NCI-H82 (cell line): ENCODE data around the gene NRXN3.

ENCODE experiments used
- DNase-seq: peaks from one replicate; lab custom pipeline; 2025; lab: John Stamatoyannopoulos, UW

NRXN3 gene

DNA sequence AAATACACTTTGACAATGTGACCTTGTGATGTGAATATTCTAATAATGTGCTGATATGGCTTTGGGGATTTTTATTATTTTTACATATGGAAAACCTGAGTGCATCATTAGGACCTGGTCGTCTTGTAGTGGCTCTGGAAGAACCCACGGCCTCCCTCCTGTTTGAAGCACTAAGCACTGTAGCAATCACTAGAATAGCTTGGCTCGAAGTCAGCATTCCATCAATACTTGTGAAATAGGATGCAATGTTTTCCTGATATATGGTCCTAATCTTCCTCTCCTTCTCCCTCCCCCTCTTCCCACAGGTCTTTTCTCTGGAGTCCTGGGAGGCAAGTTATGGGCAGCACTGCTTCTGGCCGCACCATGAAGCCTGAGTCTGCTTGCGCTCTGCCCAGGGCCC, 71.9 kb downstream of the NRXN3 start:
- no peak for DNase-seq

DNA sequence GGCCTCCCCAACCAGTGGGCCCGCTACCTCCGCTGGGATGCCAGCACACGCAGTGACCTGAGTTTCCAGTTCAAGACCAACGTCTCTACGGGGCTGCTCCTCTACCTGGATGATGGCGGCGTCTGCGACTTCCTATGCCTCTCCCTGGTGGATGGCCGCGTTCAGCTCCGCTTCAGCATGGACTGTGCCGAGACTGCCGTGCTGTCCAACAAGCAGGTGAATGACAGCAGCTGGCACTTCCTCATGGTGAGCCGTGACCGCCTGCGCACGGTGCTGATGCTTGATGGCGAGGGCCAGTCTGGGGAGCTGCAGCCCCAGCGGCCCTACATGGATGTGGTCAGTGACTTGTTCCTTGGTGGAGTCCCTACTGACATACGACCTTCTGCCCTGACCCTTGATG, 73.0 kb downstream of the NRXN3 start:
- DNase-seq = no peak

DNA sequence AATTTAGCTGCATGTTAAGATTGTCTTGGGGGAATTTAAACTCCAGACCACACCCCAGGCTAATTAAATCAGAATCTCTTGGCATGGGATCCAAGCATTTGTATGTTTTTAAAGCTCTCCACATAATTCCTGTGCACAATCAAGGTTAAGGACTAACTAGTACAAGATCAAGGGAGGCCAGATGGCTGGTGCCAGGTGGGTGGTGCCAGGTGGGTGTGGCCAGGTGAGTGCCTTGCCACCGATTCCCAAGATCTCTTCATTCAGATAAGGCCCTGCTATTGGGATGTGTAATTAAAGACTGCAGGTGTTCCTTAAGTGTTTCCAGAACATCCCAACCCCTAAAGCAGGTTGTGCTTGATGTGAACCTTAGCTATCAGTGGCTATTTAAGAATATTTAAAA, 75.1 kb downstream of the NRXN3 start:
- no peak for DNase-seq

DNA sequence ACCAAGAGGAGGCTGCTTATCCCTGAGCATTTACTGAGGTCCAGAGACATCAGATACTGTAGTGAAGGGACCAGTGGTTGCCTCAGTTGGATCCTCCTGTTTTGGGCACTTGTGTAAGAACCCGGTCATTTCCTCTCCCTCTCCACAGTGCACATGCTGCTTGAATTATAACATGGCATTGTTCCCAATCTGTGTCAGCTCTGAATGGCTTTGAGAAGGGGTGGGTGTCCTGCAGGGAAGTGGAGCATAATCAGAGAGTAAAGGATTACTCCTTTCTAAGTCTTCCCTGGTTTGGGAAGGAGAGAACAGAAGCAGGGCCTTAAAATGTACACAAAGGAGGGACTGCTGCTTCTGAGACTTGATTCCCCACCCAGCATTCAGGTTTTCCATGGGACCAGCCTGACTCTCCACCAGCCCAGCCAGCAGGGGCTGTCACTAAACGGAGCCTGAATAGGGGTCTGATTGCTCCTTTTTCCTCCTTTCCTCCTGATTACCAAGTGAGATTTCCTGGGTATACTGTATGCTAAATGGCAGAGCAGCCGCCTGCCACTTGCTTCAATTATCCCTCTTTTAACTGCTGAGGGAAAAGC, 78.4 kb downstream of the NRXN3 start:
- DNase-seq = no peak

DNA sequence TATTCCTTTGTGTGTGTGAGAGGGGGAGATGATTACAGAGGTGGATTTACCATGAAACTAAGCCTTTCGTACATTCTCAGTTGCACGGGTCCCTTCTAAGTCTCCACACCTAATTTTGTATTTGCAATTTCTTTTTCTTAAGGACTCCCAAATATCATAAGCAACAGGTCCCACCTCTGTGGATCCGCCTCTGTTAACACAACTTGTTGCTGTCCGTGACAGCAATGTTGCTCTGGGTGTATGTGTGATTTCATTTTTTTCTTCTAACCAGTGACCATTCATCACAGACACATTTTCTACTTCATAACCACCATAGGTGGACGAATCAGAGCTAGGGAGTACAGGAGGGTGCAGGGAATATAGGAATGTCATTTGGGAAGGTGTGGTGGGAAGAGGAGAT, 81.1 kb downstream of the NRXN3 start:
- DNase-seq = no peak

DNA sequence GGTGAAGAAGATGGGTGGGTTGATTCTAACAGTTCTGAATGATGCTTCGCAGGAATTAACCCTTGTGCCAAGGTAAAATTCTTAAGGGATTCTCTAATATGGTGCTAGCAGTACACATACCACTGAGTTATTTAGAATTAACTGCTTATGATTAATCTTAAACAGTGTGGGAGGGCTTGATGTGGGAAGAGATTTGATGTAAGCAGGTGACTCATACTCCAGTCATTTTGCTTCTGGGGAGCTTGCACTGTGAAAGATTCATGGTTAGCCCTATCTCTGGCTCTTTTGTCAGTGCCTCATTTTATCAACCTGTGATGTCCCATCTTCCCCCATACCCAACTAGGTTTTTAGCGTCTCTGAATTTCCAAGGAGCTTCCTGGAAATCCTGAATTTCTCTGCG, 83.8 kb downstream of the NRXN3 start:
- no peak for DNase-seq

DNA sequence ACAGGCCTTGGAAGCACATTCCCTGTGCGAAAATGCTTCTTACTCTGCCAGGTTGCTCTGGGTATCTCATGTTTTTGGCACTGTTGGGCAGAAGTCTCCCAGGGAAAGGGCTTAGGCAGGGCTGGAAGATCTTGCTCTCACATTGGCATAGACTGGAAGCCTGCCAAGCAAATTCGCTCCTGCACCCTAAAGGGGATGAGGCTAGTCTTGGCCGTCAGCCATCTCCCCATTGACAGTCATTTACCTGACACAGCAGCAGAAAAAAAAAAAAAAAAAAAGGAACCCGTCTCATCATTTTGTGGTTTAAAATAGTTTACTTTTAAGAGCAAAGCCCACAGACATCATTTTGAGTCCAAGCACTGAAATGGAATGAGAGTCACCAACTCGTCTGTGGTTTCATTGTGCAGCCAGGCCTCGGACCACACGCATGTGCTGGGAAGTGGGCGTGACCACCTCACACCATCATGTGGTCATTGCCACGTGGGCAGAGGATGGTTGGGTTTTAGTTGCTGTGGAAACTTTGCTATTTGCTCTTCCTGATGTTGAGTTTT, 84.8 kb downstream of the NRXN3 start:
- DNase-seq = no peak

DNA sequence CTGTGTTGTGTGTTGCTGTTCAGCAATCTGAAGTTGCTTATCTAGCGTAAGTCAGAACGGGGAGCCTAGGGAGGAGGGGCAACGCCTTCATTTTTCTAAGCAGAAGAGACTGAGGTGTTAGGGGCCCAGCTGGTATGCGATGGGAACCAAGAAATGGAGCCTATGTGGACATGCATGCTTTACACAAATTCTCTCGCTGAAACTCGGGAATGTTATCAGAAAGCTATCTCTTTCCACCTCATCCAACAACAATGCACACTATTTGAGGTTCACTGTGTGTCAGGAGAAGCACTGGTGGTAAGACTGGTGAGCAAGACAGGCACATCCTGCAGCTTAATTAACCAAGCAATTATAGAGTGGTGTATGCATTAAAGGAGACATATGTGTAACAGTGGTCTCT, 89.7 kb downstream of the NRXN3 start:
- DNase-seq = no peak

DNA sequence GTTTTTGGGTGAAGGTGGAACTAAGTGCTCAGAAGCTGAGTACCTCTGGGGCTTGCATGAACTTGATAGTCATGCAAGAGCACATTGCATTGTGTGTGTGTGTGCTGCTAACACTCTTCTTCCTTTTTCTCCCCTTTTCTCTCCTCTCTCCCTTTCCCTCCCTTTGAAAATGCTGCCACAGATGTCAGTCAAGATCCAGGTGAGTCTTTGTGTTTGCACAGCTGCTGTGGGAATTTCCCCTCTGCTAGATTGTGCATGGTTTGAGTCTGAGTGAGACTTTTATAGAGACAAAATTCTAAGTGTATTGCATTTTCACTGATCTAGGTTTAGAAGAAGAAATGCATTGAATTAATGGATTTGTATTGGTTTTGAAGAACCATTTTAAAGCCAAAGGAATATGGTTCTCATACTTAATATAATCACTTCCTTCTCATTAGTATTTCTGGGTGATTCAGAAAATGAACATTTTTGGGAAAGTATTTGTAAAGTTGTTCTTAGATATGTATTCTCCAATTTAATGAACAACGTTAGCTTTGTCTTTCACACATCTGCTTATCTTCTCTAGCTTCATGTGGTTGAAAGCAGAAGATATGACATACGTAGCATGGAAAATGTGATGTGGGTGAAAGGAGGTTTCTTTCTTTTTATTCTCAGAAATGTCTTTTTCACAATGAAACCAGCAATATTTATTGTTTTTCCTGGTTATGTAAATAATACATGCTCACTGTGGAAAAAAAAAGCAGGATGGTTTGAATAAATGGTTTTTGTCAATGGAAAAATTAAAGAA, 108.5 kb downstream of the NRXN3 start:
- no peak for DNase-seq

DNA sequence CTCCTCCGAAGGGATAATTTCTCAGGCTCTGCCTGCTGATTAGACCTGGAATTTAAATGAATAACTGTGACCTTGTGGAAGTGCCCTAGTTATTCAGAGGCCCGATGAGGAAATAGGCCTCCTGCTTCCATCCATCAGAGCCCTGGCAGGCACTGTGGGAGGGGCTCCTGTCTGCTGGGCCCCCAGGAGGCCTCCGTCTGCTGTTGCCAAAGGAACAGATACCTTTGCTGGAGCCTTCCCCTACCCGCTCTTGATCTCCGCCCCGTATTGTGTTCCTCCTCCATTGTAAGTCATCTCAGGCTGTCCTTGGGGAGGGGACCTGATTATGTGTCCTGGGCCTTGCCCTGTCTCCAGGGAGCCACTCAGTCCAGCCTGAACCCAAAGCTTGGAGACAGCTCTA, 112.3 kb downstream of the NRXN3 start:
- DNase-seq = no peak

DNA sequence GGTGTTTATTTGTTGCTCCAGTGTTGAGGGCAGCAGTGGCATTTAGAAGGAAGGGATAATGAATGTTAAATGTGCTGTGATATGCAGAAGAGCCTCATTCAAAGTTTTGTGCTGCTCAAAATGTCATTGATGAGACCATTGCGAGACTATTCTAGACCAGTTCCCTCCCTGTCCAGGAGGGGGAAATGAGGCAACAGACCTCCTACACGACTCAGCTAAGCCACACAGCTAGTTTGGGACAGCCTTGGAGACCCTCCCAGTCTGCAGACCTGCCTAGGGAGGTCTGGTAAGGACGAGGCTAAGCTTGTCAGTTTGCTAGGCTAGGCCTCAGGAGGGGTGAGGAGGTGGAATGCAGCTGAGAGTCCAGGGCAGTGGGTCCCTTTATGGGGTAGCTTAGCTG, 116.0 kb downstream of the NRXN3 start:
- DNase-seq = no peak

DNA sequence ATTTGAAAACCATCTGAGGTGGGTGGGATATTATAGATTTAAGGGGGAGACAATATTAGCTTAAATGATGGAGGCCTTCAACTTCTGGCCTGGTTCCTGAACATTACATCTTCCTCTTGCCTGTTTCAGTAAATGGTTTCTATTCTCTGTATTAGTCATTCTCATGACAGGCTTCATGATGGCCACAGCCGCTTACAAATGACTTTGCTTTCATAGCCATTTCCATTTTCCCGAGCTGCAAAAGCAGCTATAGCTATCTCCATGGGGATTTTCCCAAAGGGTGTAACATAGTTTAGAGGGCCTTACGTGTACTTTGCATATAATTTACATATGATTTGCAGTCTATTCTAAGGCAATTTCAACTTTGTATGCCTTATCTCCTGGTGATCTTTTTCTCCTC, 121.8 kb downstream of the NRXN3 start:
- no peak for DNase-seq

DNA sequence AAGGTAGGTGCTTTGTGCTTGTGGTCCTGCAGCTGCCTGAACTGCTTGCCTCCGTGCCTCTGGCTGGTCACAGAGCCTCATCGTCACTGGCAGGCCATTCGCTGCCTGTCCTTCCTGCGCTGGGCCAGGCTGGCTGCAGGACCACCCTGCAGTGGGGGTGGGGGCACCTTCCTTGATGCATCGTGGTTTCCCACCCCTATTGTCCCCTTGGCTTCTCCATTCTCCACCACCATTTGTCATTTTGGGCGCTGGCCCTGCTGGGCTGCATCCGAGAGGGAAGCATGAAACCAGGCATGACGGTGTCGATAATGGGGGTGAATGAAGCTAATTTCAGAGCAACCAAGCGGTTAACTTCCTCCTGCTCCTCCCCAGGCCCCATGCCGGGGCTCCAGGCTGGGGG, 127.7 kb downstream of the NRXN3 start:
- no peak for DNase-seq

DNA sequence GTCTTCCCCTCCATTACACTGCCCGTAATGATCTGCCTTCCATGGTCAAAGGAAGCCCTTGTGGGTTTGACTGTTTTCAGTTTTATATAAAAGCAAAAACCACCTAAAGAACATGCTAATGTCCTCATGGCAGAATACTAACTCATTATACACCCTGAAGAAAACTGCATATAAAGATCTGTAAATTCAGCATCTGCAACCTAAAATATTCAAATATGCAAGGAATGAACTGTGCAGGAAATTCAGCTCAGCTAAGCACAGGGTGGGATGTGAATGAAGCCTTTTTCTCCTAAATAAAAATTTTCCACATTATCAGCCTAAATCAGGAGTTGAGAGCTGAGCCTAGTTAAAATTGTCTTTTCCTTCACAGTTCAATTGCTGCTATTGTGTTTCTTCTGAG, 128.1 kb downstream of the NRXN3 start:
- DNase-seq = no peak

DNA sequence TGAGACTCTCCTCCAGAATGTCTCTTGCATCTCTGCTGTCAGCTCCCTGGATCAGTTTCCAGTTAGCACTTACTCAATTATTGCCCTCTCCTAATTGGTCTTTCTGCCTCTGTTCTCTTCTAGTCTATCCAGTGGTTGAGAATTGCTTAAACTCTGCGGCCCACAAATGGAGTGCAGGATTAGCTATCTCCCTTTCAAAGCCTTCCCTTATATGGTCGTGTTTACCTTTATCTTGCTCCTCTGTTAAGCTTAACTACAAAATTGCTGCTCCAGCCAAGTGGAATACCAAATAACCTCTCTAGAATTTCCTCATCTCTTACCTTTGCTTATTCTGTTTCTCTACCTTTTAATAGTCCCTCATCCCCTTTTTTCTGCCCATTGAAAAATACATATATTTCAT, 132.7 kb downstream of the NRXN3 start:
- peak; percentile 32 for DNase-seq

DNA sequence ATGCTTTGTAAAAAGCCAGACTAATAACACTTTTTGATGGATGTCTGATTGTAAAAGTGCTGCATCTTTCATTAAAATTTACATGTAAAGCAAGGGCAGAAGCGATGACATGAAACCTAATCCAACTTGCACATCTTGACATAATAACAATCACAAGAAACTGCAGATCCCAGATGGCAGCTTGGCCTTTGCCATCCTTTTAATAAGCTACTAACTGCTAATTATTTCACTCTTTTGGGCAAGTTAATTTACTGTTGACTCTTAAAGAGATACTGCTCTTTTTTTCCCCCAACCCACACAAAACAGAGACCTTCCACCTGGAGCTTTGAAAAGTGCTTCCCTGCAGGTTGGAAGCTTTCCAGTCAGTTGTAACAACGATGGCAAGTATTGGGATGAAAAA, 137.5 kb downstream of the NRXN3 start:
- DNase-seq = peak; percentile 59

DNA sequence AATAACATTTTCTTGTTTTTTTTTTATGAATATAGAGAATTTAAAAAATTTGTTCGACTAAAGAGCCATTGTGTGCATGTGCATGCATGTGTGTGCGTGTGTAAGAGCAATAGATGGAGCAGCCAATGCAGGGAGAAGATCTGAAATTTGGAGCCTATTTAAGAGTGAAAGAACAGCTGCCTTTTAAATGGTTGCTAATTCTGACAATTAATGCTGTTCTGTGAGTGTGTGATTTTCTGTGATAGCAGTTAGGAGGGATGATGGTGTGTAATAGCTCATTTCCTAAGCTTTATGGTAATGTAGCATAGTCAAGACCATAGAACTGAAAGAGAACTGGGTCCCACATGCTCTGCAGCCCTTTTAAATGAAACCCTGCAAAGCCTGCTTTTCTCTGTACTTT, 137.9 kb downstream of the NRXN3 start:
- DNase-seq = peak; percentile 10

DNA sequence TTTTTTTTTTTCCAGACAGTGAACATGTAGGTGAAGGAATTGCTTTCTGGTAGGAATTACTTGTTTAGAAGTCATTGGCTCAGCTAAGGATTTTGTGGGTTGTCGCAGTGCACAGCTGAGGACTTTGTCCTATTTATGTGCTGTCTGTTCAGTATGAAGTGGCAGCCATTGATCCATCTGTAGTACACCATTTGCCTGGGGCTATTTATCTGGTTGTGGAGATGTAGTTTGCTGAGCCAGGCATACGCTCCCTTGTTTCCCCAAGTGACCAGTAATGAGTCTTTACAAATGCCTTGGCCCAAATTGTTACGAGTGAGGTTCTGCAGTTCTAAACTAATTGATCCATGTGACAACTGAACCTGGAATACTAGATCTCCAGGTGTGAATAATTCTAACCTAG, 140.1 kb downstream of the NRXN3 start:
- DNase-seq = peak; percentile 6

DNA sequence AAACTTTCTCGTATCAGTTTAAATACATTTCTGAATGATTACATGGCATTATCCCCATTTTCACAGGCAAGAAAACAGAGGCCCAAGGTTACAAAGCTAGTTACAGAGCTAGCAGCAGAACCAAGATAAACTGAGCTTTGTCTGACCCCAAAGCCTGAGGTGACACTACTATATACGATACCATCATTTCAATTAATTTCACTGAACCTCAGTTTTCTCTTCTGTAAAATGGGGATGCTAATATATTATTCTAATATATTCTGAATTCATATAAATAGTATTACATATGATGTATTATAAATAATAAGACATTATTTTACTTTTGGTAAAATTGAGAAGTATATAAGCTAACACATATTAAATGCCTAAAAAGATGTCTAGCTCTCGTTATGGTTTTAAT, 143.3 kb downstream of the NRXN3 start:
- DNase-seq = no peak

DNA sequence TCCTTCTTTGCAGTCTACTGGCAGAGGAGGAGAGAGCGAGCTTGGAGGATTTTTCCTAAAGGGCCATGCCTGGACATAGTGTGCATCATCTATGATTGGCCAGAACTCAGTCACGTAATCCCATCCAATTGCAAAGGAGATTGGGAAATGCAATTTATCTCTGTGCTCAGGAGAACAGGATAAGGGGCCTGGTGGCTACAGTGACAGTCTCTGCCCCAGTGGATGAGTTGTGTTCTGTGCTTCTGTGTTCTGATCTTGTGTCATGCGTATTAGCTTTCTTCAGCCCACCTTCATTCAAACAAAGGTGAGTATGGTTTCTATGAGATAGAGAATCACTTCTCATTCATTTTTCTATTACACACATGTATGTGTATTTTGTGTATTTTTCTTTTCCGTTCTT, 144.3 kb downstream of the NRXN3 start:
- DNase-seq = peak; percentile 40

DNA sequence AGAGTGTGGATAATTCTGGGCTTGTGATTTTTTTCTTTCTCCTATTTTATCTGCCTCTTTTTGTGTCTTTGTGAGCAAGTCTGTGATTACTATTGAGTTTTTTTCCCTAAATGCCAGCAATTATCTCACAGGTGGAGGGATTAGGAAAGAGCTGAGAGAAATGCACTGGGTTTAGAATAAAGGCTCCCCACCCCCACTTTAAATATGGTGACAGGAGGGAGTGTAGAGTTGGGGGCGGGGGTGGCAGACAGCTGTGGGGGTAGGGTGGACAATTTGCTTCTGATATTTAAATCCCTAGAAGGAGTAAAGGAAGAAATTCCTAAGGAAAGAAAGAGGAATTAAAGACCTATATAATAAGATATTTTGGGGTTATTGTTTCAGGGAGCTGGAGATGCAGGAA, 145.9 kb downstream of the NRXN3 start:
- DNase-seq = peak; percentile 84

DNA sequence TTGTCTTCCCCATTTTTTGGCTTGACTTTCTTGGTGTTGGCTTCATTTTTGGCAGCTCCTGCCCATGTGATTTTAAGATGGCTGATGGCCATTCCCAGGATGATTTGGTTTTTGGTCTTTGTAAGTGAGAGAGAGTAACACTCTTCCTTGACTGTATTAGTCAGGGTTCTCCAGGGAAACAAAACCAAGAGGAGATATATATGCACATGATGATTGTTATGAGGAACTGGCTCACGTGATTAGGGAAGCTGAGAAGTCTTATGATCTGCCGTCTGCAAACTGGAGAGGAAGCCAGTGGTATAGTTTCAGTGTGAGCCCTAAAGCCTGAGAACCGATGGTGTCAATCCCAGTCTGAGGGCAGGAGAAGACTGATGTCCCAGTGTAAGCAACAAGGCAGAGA, 146.6 kb downstream of the NRXN3 start:
- no peak for DNase-seq

DNA sequence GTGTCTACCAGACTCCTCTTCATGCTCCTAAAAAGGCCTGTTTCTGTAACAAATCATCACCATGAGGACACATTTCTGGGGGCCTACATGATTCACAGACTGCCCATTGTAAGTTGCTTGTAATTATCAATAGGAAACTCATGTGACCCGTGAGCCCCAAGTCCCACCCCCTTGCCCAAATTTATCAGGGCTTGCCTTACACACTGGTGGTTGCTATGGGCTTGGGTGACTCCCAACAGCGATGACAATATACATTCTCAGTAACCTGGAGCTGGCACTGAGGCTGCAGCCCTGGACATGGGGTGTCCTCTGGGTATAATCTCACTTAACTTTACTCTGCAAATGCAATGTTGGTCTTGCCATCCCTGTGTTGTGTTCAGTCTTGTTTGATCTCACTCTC, 149.2 kb downstream of the NRXN3 start:
- DNase-seq = no peak
